Stimulated activated CD4-positive, alpha-beta T cell treated with anti-CD3 and anti-CD28 coated beads, Interleukin-15, amount 100 ng/mL, for 24 hours (primary cell): ENCODE results near the gene SERTAD3.
"Not testable (repeated sequence)": the region's sequence is repeated elsewhere in the genome, so short reads cannot be mapped to it uniquely, and the experiment has no call there.

ENCODE experiments used
- DNase-seq: peaks from one replicate; pipeline ENCODE4 v3.0.0-alpha.2; 2020

The SERTAD3 gene

GRCh38 chr19:40424637-40425449, 19.3 kb downstream of the SERTAD3 start:
- peak; percentile 32 for DNase-seq

- no peak for DNase-seq
These were observed 20.2 kb downstream of the SERTAD3 start for GRCh38 chr19:40423938-40424337.

- no peak for DNase-seq
These were observed 21.2 kb downstream of the SERTAD3 start for GRCh38 chr19:40422748-40423566.

- no peak for DNase-seq
These were observed 22.0 kb downstream of the SERTAD3 start for GRCh38 chr19:40421993-40422747.

- DNase-seq, result peak; percentile 87
These were observed 23.1 kb downstream of the SERTAD3 start for GRCh38 chr19:40420766-40421765.

- DNase-seq, result no peak
These were observed 23.7 kb downstream of the SERTAD3 start for GRCh38 chr19:40420451-40420765.

GRCh38 chr19:40419780-40420179, 24.4 kb downstream of the SERTAD3 start:
- DNase-seq, result no peak

GRCh38 chr19:40419066-40419612, 25.0 kb downstream of the SERTAD3 start:
- DNase-seq, result no peak

- DNase-seq, result no peak
These were observed 26.1 kb downstream of the SERTAD3 start for GRCh38 chr19:40418040-40418439.

- no peak for DNase-seq
These were observed 26.5 kb downstream of the SERTAD3 start for GRCh38 chr19:40417643-40417981.

- no peak for DNase-seq
These were observed 27.1 kb downstream of the SERTAD3 start for GRCh38 chr19:40416918-40417642.

- DNase-seq, result no peak
These were observed 28.4 kb downstream of the SERTAD3 start for GRCh38 chr19:40415768-40416167.

GRCh38 chr19:40414542-40415535, 29.3 kb downstream of the SERTAD3 start:
- no peak for DNase-seq

GRCh38 chr19:40413291-40413845, 30.8 kb downstream of the SERTAD3 start, which contains the start of gene PRX:
Gene PRX, minus strand, starts transcription at chr19:40413378. Its CDS starts 5,446 bp downstream, at chr19:40407932.
- DNase-seq, result no peak

- no peak for DNase-seq
These were observed 31.3 kb downstream of the SERTAD3 start for GRCh38 chr19:40412866-40413265.

- no peak for DNase-seq
These were observed 32.1 kb downstream of the SERTAD3 start for GRCh38 chr19:40411958-40412499.

- DNase-seq, result no peak
These were observed 32.9 kb downstream of the SERTAD3 start for GRCh38 chr19:40411125-40411842.

- no peak for DNase-seq
These were observed 34.1 kb downstream of the SERTAD3 start for GRCh38 chr19:40410030-40410389.

GRCh38 chr19:40408598-40408925, 35.6 kb downstream of the SERTAD3 start:
- DNase-seq, result not testable (repeated sequence)
